GM21360 (cell line): Measurements from ENCODE around the gene OTUD5.

Experiments used
- ATAC-seq: cut with Tn5 transposase; IDR thresholded peaks from one replicate; pipeline ENCODE4 v1.9.1; 2021; ENCODE audit warnings: mild to moderate bottlenecking, moderate library complexity; ENCODE audit not compliant: unreplicated experiment

OTUD5 gene

DNA sequence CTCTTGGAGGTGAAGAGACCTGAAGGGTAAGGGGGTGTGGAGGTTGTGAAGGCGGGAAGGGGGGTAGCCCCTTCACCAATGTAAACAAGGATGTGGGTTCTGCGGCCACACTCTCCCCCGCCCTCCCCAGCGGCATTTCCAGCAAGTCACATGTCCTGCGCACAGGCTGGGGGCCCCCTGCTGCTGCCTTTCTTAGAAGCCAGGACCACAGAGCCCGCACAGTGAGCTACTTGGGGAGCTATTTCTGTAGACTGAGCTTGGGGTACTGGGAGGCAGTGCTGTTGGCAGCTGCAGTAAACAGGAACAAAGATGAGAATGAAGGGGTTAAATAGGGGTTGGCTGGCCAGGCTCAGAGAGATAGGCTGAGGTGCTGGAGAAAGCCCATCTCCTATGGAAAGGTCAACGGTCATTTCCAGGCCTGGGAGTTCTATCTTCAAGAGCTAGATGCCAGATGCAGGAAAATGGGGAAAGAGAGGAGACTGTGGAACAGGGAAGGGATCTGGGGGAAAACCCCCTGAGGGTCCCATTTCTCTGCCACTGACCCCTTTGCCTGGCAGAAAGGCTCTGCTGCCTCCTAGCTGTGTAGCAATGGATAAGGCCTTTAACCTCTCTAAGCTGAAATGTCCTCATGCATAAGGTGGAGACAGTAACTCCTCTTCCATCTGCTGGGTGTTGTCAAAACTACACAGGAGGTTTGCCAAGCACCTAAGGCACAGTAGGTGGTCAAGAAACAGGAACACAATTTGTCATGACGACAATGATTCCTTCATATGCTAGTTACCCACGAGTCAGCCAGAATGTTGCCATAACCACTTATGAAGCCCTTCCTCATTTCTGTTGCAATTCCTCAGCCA, 20.1 kb downstream of the OTUD5 start:
- ATAC-seq = peak; percentile 66

GRCh38 chrX:48936429-48937053, 20.9 kb downstream of the OTUD5 start:
- ATAC-seq = no peak

GRCh38 chrX:48935301-48935670, 22.1 kb downstream of the OTUD5 start:
- ATAC-seq = no peak

- no peak for ATAC-seq
These were observed 22.7 kb downstream of the OTUD5 start for GRCh38 chrX:48934581-48935300.

DNA sequence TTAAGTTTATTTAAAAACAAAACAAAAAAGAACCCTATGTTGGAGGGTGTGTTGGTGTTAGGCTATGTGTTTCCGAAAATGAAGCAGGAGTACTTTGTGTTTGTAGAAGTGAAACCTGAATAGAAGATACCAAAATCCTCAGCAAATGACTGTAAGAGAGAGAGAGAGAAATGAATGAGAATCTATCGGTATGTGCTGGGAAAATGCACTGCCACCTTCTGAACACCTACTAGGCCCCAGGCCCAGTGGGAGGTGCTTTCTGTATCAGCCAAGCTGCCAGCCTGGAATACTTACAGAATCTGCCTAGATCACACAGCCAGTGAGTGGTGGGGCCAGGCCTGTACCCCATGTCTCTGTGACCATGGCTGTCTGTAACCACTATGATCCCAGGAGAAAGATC, 23.6 kb downstream of the OTUD5 start:
- no peak for ATAC-seq

- no peak for ATAC-seq
These were observed 29.5 kb downstream of the OTUD5 start for GRCh38 chrX:48927736-48928382.

GRCh38 chrX:48927123-48927522, 30.3 kb downstream of the OTUD5 start:
- no peak for ATAC-seq

DNA sequence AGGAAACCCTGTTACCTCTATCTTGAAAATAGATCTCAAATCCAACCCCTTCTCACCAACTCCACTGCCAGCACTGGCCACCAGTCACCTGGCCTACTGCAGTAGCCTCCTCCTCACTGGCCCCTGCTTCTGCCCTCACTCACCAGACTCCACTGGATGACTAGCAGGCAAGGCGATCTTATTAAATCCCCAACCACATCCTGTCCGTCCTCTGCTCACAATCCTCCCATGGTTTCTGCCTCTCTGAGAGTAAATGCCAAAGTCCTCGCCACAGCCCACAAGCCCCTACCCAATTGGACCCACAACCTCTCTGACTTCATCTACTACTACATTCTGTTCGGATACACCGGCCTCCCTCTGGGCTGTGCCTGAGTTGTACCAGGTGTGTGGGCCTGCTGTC, 33.1 kb downstream of the OTUD5 start:
- ATAC-seq = no peak

DNA sequence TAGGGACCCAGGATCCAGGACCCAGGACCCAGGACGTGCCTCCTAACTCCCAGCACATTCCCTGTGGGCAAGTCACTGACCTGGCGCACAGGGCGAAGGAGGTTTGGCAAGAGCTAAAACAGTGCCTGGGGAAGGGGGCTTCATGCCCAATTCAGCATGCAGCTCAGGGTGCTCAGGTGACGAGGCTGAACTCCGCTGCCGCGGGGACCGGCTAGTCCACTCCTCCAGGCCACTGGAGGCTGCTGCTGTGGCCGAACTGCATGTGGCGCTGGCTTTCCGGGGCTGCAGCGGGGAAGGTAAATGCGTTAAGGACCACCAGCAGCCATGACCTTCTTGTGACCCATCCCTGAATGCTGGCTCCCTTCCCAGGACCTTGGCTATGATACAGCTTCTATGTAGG, 33.6 kb downstream of the OTUD5 start:
- no peak for ATAC-seq

DNA sequence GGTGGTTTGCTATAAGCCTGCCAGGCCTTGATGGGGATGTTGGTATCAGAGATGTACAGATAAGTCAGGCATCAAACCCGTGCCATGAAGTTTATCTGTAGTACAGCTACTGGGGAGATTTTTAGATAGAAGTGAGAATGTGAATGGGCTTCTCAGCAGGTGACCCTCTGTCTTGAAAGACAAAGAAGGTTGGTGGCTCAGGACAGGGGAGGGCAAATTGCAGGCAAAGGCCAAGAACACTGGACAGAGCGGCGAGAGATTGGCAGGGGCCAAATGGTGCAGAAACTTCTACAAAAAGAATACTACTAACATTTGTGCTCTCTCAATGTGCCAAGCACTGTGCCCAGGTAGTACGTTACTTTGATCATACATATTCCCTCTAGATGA, 36.7 kb downstream of the OTUD5 start:
- ATAC-seq = no peak

DNA sequence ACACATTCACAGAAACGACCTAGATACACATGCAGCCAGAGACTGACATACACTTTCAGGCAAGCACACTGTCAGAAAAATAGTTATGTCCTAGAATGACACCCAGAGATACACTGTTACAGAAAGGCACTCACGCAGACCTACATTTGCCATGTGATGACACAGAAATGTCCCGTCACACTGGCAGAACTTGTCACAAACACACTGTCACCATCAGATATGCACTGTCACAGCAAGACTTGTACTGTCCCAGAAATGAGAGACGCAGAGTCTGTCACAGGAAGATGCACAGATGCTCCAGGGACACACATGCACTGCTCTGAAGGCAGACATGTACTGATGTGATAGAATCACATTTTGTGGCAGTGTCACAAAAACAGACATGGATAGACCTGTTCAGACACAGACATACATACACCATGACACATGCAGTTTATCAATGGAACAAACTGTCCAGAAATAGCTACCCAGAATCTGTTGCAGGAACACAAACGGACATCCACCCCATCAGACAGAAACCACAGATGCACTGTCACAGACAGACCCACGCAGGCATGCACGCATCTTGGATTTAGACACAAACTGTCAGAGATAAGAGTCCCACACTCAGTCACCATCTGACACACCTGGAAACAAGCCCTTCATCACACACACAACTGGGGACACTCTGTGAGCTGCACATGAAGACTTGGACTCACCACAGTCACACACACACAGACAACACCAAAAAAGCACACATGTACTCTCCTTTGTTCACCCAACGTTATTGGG, 37.3 kb downstream of the OTUD5 start:
- ATAC-seq = no peak

GRCh38 chrX:48919360-48919841, 38.0 kb downstream of the OTUD5 start:
- ATAC-seq = no peak

DNA sequence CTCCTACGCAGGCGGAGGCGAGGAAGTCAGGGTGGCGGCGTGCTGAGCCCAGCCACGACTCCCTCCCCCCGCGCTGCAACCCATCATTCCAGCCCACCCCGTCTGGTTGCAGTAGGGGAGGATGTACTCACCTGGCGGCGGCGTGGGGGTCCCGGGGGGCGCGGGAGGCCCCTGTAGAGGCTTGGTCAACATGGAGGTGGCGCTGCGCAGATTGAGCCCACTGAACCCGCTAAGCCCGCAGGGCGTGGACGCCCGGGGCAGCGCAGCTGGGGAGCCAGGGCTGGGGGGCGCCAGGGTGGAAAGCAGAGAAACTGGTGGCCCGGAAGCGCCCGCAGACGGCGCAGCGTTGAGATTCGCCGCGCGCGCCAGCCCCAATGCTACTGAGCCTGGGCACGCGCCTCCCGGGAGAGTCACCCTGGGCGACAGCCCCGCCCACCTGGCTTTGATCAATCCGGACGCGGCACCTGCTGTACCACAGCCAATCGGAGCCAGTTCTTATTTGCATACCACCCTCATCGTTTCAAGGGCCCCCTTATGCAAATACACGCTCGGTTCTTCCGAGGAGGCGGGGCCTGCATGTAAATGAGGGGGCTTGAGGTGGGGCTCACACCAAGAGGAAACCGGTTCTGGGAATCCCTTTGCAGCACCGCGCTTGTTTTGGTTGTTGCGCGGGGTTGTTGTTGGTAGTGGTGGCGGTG, 38.6 kb downstream of the OTUD5 start, which contains the start of gene PIM2:
PIM2 (minus strand) TSS at position 382 of the 698 bp plus-strand sequence; CDS start at position 192, 190 bp downstream.
- peak; percentile 62 for ATAC-seq

DNA sequence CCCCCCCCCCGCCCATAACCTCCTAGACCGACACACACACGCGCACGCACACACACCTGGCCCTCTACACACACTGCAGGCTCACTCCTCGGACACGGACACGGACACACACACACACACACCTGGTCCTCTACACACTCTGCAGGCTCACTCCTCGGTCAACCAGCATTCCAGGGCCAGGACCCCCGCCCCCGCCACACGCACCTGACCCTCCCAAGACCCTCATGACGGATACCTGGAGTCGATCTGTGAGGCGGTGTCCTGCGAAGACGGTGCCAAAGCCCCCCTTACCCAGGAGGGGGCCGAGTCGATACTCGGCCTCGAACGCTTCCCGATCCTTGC, 39.1 kb downstream of the OTUD5 start:
- no peak for ATAC-seq

DNA sequence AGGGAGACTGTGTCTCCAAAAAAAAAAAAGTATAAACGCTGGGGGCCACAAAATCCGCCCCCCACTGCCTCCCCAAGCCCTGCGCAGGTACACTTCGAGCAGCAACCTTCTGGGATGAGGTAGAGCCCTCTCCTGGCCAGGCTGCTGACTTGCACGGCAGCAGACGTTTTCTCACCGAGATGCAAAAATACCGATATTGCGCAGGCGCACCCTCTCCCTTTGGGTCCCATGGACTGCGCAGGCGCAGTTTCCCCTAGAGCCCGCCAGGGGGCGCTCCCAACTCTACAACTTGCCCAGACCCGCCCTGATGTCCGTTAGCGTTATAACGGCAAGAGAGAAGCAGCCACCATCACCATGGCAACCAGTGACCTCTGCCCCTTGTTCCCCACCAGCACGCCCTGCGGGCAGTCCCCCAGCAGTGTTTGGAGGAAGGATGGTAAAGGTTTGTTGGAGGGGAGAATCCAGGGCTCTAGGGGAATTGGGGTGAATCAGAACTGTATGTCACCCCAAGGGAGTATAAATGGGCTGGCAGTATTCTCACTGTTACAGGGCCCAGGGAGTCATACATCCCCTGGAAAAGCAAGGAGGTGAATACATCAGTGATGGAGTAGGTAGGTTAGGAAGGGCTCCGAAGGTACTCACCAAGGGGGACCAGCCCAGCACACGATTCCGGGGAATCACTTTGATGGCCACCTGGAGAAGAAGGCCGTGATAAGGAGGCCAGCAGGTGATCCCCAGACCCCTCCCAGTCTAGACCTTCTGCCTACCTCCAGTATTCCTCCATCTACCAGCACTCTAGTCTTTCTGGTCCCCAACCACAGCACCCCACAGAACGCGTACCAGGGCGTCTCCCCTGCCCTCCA, 40.0 kb downstream of the OTUD5 start:
- ATAC-seq = peak; percentile 36

- no peak for ATAC-seq
These were observed 42.6 kb downstream of the OTUD5 start for GRCh38 chrX:48914593-48915493.

DNA sequence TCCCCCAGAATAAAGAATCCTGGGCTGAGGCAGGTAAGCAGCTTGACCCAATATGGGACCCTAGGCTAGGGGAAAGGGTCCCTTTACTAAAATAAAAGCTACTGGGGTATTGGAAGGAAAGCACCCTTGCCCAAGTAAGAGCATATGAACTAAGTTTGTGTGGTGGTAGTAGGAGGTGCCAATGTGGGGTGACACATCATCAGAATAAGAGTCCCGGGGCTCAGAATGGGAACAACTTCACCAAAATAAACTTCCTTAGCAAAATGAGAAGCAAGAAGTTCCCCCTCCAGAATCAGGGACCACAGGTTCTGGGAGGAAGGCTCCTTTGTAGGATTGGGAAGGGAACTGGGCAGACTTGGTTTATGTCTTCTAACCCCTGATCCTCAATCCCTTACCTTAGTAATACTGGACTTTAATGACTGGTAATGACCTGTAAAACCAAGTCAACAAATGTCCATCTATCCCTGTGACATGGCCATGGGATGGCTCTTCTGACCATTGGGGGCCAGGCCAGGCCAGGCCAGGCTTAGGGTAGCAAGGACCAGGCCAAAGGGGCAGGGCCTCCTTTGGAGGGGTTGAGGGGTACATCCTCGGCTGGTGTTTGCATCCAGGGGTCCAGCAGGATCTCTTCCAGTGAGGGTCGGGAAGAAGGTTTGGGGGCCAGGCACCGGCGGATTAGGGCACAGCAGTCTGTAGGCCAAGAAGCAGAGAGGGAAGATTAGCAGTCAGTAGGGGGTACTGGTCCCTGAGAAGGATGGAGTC, 43.6 kb downstream of the OTUD5 start:
- no peak for ATAC-seq
